GM12873 (cell line): Measurements from ENCODE around the gene E2F3.

Experiments
- CTCF ChIP-seq: IDR thresholded peaks from 2 replicates; pipeline ENCODE4 v1.5.1; 2012; ENCODE audit warnings: low read depth, mild to moderate bottlenecking, moderate library complexity, low read length, control low read depth; ENCODE audit not compliant: insufficient read depth; ENCODE audit errors: missing control alignments

E2F3 gene

GRCh38 chr6:20416567-20417345 is 15.1 kb downstream of the E2F3 start:
- no peak for TF ChIP-seq CTCF

GRCh38 chr6:20417819-20418218 is 16.1 kb downstream of the E2F3 start:
- no peak for TF ChIP-seq CTCF

GRCh38 chr6:20426177-20427082 is 24.8 kb downstream of the E2F3 start:
- TF ChIP-seq CTCF = no peak

GRCh38 chr6:20427856-20428255 is 26.2 kb downstream of the E2F3 start:
- TF ChIP-seq CTCF = no peak

- no peak for TF ChIP-seq CTCF
Measured at GRCh38 chr6:20432692-20433091, 31.0 kb downstream of the E2F3 start.

GRCh38 chr6:20433321-20433720 is 31.6 kb downstream of the E2F3 start:
- TF ChIP-seq CTCF = no peak

- no peak for TF ChIP-seq CTCF
Measured at GRCh38 chr6:20433929-20434328, 32.2 kb downstream of the E2F3 start.
